Measurements from ENCODE around the gene RALB.

Gene RALB

DNA sequence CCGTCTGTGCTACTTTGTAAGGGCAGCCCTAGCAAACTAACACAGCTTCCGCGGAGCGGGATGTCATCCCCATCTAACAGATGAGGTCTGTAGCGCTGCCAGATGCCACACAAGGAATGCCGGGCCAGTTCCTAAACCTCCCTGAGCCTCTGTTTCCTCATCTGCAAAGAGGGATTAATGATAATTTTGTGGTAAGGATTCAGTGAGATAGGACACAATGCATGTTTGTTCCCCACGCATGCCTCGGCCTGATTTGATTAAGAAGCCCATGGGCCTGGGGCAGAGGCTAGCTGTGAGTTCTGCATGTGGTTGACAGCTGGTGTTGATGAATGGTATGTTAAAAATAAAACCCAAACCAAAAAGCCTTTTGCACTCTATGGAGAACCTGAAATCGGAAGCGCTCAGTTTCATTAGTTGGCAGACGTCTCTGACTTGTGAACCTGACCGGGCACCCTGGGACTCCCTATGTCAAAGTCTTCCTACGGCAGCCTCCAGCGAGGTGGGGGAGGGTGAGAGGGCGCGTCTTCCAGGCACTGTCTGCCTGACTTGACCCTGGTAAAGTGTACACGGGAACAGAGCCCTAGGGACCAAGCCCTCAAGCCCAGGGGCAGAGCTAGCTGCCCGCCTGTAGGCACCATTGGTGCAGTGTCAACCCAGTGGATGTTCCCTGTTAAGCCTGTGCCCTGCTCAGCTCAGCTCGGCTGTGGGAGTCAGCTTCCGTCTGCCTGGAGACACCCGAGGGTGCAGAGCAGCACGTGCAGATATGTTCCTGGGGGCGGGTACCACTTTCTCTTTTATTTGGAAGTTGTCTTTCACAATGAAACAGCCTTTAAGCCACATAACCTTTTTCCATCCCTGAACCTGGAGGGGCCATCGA is 78.5 kb downstream of the RALB start:
- H3K27ac Mint-ChIP-seq, result no peak overlapping the region
- ATAC-seq, result peak; percentile 25
- peaks cover 3% of the 10 kb centered on the region for H3K9me3 Mint-ChIP-seq
- H3K4me3 Mint-ChIP-seq, result no peak overlapping the region
- H3K4me1 Mint-ChIP-seq, result peaks cover 10% of the 10 kb centered on the region
- no peaks in the 10 kb centered on the region for H3K36me3 Mint-ChIP-seq
- H3K27me3 Mint-ChIP-seq, result peaks cover 91% of the 10 kb centered on the region

DNA sequence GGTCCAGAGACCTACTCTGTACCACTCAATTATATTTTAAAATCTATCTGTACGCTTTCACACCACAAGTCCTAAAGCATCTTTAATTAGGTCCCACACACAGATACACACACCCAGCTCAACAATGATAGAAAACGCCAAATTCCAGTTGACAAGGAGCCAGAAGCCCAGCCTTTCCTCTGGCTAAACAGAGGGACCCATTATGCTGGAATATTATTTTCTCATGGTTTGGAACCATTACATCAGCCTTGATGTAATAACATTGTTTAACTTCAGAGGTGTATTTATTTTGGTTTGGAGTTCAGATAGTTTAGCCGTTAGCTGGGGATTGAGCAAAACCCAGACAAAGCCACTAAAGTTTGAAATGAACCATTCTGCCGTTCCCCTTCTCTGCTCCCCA is 79.3 kb downstream of the RALB start:
- H3K36me3 Mint-ChIP-seq, result no peaks in the 10 kb centered on the region
- no peak for ATAC-seq
- H3K9me3 Mint-ChIP-seq, result peaks cover 3% of the 10 kb centered on the region
- H3K4me3 Mint-ChIP-seq, result no peak overlapping the region
- no peak overlapping the region for H3K27ac Mint-ChIP-seq
- peaks cover 93% of the 10 kb centered on the region for H3K27me3 Mint-ChIP-seq
- peaks cover 6% of the 10 kb centered on the region for H3K4me1 Mint-ChIP-seq

DNA sequence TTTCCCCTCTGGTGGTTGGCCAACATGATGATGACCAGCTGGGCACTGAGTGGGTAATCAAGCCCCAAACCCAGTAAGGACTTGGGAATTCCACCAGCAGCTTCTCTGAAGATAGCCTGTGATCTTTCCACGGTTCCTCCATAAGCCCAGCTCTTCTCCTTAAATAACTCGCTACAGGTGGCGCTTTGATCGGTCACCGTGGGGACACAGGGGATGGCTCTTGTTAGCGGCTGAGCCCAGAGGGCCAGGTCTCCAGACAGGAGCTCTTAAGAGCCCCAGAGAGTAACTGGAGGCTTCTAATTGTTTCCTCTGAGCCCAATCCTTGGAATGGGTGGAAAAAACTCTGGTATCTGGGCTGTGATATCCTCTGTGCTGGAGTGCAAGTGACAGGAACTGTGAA is 79.7 kb downstream of the RALB start:
- ATAC-seq, result no peak

DNA sequence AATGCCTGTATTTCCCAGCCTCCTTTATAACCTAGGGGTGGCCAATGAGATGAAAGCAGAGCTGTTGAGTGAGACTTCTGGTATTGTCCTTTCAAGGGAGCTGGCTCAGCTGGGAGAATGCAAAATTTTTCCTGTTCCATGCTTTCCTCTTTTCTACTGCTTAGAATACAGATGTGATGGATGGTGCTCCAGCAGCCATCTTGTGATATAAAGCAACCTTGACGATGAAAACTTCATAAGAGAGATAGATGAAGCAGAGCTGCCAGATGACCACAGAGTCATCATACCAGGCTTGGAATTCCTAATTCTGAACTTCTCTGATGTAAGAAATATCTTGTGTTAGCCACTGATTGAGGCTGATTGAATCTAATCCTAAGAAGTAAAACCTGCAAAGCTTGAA is 81.4 kb downstream of the RALB start:
- Mint-ChIP-seq H3K9me3 (peaks cover 3% of the 10 kb centered on the region), H3K27me3 (peaks cover 93% of the 10 kb centered on the region)

More for the DNA sequence above, 79.7 kb downstream of the RALB start:
- peaks cover 1% of the 10 kb centered on the region for H3K4me1 Mint-ChIP-seq
- no peak overlapping the region for H3K27ac Mint-ChIP-seq
- no peaks in the 10 kb centered on the region for H3K36me3 Mint-ChIP-seq
- peaks cover 93% of the 10 kb centered on the region for H3K27me3 Mint-ChIP-seq
- H3K4me3 Mint-ChIP-seq, result no peak overlapping the region
- H3K9me3 Mint-ChIP-seq, result peaks cover 3% of the 10 kb centered on the region

DNA sequence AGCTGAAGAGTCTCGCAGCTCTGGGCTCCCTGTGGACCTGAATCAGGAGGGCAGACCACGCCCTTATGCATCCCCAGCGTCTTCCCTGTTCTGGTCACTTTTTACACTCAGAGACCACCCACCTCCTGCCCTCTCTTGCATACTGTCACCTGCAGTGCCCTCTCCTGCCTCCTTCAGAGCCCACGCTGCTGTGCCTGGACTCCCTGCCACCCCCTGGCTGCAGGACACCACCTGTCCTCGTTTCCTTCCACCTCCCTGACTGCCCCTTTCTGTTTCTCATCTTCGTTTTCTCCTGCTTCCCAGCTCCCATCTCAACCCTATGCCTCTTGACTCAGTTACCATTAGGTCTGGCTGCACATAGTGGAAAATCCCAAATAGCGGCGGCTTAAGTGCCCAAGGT is 84.1 kb downstream of the RALB start:
- Mint-ChIP-seq H3K27ac (no peak overlapping the region), H3K27me3 (peaks cover 86% of the 10 kb centered on the region), H3K9me3 (peaks cover 3% of the 10 kb centered on the region), H3K36me3 (no peaks in the 10 kb centered on the region), H3K4me3 (no peak overlapping the region), H3K4me1 (no peaks in the 10 kb centered on the region)
- no peak for ATAC-seq

More for the DNA sequence above, 81.4 kb downstream of the RALB start:
- no peaks in the 10 kb centered on the region for H3K4me1 Mint-ChIP-seq
- H3K36me3 Mint-ChIP-seq, result no peaks in the 10 kb centered on the region
- no peak for ATAC-seq
- H3K27ac Mint-ChIP-seq, result no peak overlapping the region
- H3K4me3 Mint-ChIP-seq, result no peak overlapping the region

DNA sequence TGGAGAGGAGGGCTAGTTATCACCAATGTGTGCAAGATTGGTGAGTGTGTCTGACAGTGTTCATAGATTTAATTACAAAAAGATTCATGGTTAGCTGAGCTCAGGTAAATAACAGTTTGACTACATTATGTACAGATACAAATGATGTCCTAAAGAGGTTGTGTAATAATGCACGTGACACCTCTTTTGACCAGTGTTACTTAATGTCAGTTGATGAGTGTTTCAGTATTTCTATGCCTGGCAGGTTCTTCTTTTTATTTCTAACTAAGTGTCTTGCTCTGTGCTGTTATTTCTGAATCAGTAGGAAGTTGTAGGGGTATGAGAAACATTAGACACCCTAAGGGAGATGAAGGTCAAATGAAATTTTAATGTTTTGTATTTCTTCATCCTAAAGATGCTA is 85.4 kb downstream of the RALB start:
- no peak overlapping the region for H3K27ac Mint-ChIP-seq
- ATAC-seq, result no peak
- H3K9me3 Mint-ChIP-seq, result peaks cover 3% of the 10 kb centered on the region
- no peaks in the 10 kb centered on the region for H3K36me3 Mint-ChIP-seq
- H3K4me3 Mint-ChIP-seq, result no peak overlapping the region
- H3K4me1 Mint-ChIP-seq, result peaks cover 5% of the 10 kb centered on the region
- H3K27me3 Mint-ChIP-seq, result peaks cover 86% of the 10 kb centered on the region

DNA sequence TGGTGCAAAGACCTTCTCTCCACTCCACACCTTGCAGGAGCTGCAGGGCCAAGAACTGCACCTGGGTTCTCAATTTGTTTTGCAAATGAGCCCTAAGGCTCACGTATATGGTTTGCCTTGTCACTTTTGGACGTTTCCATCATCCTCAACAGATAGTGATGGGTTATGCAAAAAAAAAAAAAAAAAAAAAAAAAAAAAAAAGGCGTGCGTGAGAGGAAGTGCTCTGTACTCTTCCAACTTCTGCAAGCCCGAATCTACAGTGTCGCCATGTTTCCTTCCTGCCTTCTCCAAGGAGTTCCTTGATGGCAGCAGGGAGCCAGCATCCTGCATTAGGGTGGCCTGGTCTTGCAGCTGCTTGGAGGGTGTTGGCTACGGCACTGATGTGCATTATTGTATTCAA is 89.3 kb downstream of the RALB start:
- ATAC-seq, result no peak
- no peak overlapping the region for H3K27ac Mint-ChIP-seq
- no peak overlapping the region for H3K4me3 Mint-ChIP-seq
- H3K27me3 Mint-ChIP-seq, result peaks cover 68% of the 10 kb centered on the region
- peaks cover 18% of the 10 kb centered on the region for H3K4me1 Mint-ChIP-seq
- no peaks in the 10 kb centered on the region for H3K9me3 Mint-ChIP-seq
- H3K36me3 Mint-ChIP-seq, result no peaks in the 10 kb centered on the region

DNA sequence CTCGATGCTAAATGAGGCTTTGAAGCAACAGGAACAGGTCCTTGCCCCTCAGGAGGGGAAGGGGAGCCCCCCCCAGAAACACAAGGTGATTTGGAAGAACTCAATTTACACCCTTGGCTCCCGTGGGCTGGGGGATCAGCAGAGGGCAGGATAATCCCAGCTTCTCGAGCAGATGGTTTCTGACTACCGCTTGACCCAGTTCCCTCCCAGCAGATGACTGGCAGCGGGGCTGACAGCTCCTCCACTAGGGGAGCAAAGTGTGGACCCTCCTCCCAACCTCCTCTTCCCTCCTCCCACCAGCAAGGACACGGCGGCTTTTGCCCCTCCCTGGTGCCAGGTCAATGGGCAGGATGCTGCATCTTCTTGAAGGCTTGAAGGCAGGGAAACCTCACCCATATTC is 89.8 kb downstream of the RALB start:
- ATAC-seq, result no peak
- no peaks in the 10 kb centered on the region for H3K9me3 Mint-ChIP-seq
- no peak overlapping the region for H3K27ac Mint-ChIP-seq
- H3K36me3 Mint-ChIP-seq, result no peaks in the 10 kb centered on the region
- no peak overlapping the region for H3K4me3 Mint-ChIP-seq
- peaks cover 23% of the 10 kb centered on the region for H3K4me1 Mint-ChIP-seq
- H3K27me3 Mint-ChIP-seq, result peaks cover 68% of the 10 kb centered on the region

DNA sequence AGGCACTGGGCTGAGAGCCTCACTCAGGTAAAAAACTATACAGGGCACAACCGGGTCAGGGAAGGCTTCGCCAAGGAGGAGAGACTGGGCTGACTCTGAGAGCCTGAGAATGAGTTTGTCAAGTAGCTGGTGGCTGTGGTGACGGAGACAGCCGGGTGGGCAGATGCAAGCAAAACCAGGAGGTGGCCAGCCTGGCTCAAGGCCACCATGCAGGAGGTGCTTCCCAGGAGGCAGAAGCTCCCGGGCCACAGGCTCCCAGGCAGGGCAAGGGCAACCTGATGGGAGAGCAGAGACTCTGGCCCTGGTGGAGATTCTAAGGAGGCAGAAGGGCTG is 90.4 kb downstream of the RALB start:
- no peak overlapping the region for H3K27ac Mint-ChIP-seq

DNA sequence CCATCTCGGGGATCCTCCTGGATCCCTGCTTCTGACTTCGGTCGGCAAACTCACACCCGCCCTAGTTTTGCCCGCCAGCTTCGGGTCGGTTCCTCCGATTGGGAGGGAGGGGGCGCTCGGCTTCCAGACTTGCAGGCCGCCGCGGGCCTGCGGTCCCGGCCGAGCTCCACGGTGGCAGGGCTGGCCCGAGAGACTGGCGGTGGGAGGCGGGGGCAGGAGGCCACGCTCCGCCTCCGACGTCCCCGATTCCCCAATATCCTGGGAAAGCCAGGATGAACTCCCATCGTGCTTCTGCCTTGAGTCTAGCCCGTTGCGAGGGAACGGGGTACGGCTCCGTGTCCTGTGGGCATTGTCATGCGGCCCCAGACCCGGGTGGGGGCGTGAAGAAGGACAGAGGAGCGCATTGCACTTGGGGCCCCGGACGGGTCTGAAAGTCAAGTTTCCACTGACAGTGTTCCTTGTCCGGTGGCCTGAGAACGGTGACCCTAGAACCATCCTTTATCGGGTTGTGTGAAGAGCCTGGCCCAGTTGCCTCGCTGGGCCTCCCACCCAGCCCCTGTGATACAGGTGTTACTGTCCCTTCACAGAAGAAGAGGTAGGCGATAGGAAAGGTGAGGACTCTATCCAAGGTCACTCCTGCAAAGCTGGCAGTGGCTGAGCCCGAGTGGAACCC is 90.9 kb downstream of the RALB start:
- Mint-ChIP-seq H3K27me3 (peaks cover 67% of the 10 kb centered on the region), H3K4me1 (peaks cover 27% of the 10 kb centered on the region), H3K9me3 (no peaks in the 10 kb centered on the region), H3K36me3 (no peaks in the 10 kb centered on the region), H3K27ac (no peak overlapping the region), H3K4me3 (peak overlapping the region; percentile 50)
- peak; percentile 60 for ATAC-seq

More for the DNA sequence above, 90.4 kb downstream of the RALB start:
- H3K9me3 Mint-ChIP-seq, result no peaks in the 10 kb centered on the region
- H3K36me3 Mint-ChIP-seq, result no peaks in the 10 kb centered on the region
- peaks cover 27% of the 10 kb centered on the region for H3K4me1 Mint-ChIP-seq
- ATAC-seq, result no peak
- peaks cover 68% of the 10 kb centered on the region for H3K27me3 Mint-ChIP-seq
- H3K4me3 Mint-ChIP-seq, result peak overlapping the region; percentile 50

Measured in stimulated activated memory B cell treated with anti-CD40 and anti-IgM and Interleukin-4, amounts not matched to agents 10 μg/mL and 1 μg/mL and 100 μg/mL, for 72 hours (primary cell).